Lower leg skin (tissue), 3 donors: Measurements from ENCODE around the gene BLMH.

Experiments
- POLR2A ChIP-seq, 2 donors: fragments of 450-650 bp; IDR thresholded peaks; one replicate each; pipeline ENCODE4 v1.6.1; 2016 to 2017; ENCODE audit warnings: antibody characterized with exemption in 2 of 2, mild to moderate bottlenecking in 1 of 2, moderate library complexity in 1 of 2
- TF ChIP-seq, protein P1 (sequence below), 3 donors: fragments of 450-650 bp; IDR thresholded peaks; one replicate each; pipeline ENCODE4 v1.5.1; 2016; ENCODE audit warnings: antibody characterized with exemption in 3 of 3, mild to moderate bottlenecking in 3 of 3, moderate library complexity in 2 of 3

DNA sequence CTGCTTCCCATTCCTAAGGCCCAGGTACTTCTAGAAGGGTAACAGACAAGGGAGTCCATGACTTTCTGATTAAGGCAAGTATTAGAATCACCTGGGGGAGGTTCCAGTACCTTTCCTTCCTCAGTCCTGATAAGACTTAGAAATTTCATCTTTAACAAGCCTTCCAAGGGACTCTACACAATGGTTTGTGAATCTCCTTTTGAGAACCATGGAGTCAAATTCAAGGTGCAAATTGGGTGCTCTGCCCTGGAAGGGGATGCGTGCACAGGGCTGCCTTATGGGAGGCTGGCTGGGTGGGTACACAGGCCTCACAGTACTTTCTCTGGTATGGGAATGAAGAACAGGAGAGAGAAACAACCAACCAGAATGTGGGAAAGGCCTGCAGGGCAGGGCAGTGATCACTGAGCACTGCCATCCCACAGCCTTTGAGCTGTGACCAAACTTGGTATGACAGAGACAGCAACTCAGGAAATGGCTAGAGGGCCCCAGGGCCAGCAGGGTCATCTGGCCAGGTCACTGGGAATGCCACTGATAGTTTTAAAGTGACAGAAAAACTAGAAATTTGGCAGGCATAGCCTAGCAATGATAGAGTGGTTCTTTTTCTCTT is 45.8 kb upstream of the BLMH start:
- no peak for TF ChIP-seq POLR2A (IDR thresholded peaks at IDR 0.05)
- TF ChIP-seq, protein P1, sequence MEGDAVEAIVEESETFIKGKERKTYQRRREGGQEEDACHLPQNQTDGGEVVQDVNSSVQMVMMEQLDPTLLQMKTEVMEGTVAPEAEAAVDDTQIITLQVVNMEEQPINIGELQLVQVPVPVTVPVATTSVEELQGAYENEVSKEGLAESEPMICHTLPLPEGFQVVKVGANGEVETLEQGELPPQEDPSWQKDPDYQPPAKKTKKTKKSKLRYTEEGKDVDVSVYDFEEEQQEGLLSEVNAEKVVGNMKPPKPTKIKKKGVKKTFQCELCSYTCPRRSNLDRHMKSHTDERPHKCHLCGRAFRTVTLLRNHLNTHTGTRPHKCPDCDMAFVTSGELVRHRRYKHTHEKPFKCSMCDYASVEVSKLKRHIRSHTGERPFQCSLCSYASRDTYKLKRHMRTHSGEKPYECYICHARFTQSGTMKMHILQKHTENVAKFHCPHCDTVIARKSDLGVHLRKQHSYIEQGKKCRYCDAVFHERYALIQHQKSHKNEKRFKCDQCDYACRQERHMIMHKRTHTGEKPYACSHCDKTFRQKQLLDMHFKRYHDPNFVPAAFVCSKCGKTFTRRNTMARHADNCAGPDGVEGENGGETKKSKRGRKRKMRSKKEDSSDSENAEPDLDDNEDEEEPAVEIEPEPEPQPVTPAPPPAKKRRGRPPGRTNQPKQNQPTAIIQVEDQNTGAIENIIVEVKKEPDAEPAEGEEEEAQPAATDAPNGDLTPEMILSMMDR (IDR thresholded peaks at IDR 0.05), result no peak
